Panc1 (cell line): ENCODE measurements around the gene PABPN1L.

Source experiments
- CTCF ChIP-seq: fragments of 450-650 bp; IDR thresholded peaks from 2 replicates; pipeline ENCODE4 v1.5.1; 2017; ENCODE audit warnings: mild to moderate bottlenecking
- POLR2AphosphoS5 ChIP-seq: IDR thresholded peaks from 2 replicates; pipeline ENCODE4 v1.6.1; 2012; ENCODE audit warnings: mild to moderate bottlenecking, low read depth, low read length, moderate library complexity
- REST ChIP-seq, 2 experiments: IDR thresholded peaks; 2 replicates each; pipeline ENCODE4 v1.6.1; 2011 to 2012; ENCODE audit warnings: low read depth in 2 of 2, control low read depth in 1 of 2, low read length in 1 of 2, mild to moderate bottlenecking in 1 of 2, moderate library complexity in 1 of 2; ENCODE audit not compliant: insufficient read depth in 1 of 2
- SIN3A ChIP-seq: IDR thresholded peaks from 2 replicates; pipeline ENCODE4 v1.6.1; 2012; ENCODE audit warnings: low read depth, mild to moderate bottlenecking, low read length, moderate library complexity, borderline replicate concordance; ENCODE audit not compliant: insufficient read depth
- TCF7L2 ChIP-seq: IDR thresholded peaks from 2 replicates; pipeline ENCODE4 v1.6.1; 2011; ENCODE audit warnings: mild to moderate bottlenecking, low read depth, low read length, inconsistent platforms

- TF ChIP-seq CTCF, result no peak
- TF ChIP-seq REST (IDR thresholded peaks at IDR 0.05; ENCODE audit: insufficient read depth in 1 of 2, low read depth in 2 of 2, low read length in 1 of 2), result no peak
- TF ChIP-seq POLR2AphosphoS5, result no peak
- no peak for TF ChIP-seq SIN3A
- no peak for TF ChIP-seq TCF7L2
Measured at GRCh38 chr16:88886845-88887521, 20.5 kb upstream of the PABPN1L start.
